GM21717 (cell line): ENCODE results near the gene PTH1R.

Experiments
- ATAC-seq: cut with Tn5 transposase; IDR thresholded peaks from one replicate; pipeline ENCODE4 v1.9.1; 2021; ENCODE audit warnings: mild to moderate bottlenecking, moderate library complexity; ENCODE audit not compliant: unreplicated experiment

Gene PTH1R

GRCh38 chr3:46943237-46944187 is 66.0 kb downstream of the PTH1R start:
- ATAC-seq, result no peak

GRCh38 chr3:46944191-46944590 is 66.7 kb downstream of the PTH1R start:
- no peak for ATAC-seq

- ATAC-seq, result no peak
Measured at GRCh38 chr3:46946416-46946815, 68.9 kb downstream of the PTH1R start.

- ATAC-seq, result no peak
Measured at GRCh38 chr3:46946856-46947545, 69.5 kb downstream of the PTH1R start.

GRCh38 chr3:46947546-46947901 is 70.0 kb downstream of the PTH1R start:
- ATAC-seq, result no peak

- no peak for ATAC-seq
Measured at GRCh38 chr3:46947981-46948791, 70.7 kb downstream of the PTH1R start.

- no peak for ATAC-seq
Measured at GRCh38 chr3:46948830-46949671, 71.5 kb downstream of the PTH1R start.

- no peak for ATAC-seq
Measured at GRCh38 chr3:46950177-46950576, 72.7 kb downstream of the PTH1R start.

GRCh38 chr3:46950650-46951241 is 73.2 kb downstream of the PTH1R start:
- no peak for ATAC-seq

- no peak for ATAC-seq
Measured at GRCh38 chr3:46952813-46953212, 75.3 kb downstream of the PTH1R start.
